Glutamatergic neuron (in vitro differentiated cells): Measurements from ENCODE around the gene FNTB. TPM values are rescaled to one million over a fixed set of nuclear protein-coding genes. Genes with fewer than 3 reads are reported as not detected.
A peak's percentile ranks its signal among the peaks of the same experiment; 100 is the strongest.

Experiments used
- DNase-seq: peaks from one replicate; pipeline ENCODE4 v3.0.0; 2022
- H3K27ac Mint-ChIP-seq: one replicate; pipeline ENCODE4 v1.8.0; 2020; ENCODE audit warnings: mild to moderate bottlenecking, mixed read lengths, inconsistent platforms; ENCODE audit not compliant: unreplicated experiment
- H3K27me3 Mint-ChIP-seq: one replicate; pipeline ENCODE4 v1.8.0; 2020; ENCODE audit warnings: mild to moderate bottlenecking, moderate library complexity, mixed read lengths, inconsistent platforms; ENCODE audit not compliant: unreplicated experiment
- H3K36me3 Mint-ChIP-seq: one replicate; pipeline ENCODE4 v1.8.0; 2020; ENCODE audit warnings: mild to moderate bottlenecking, mixed read lengths, inconsistent platforms; ENCODE audit not compliant: unreplicated experiment
- H3K4me1 Mint-ChIP-seq: one replicate; pipeline ENCODE4 v1.8.0; 2020; ENCODE audit warnings: mild to moderate bottlenecking, low read depth, mixed read lengths, inconsistent platforms; ENCODE audit not compliant: unreplicated experiment
- H3K4me3 Mint-ChIP-seq: one replicate; pipeline ENCODE4 v1.8.0; 2020; ENCODE audit warnings: mild to moderate bottlenecking, mixed read lengths, inconsistent platforms; ENCODE audit not compliant: unreplicated experiment
- H3K9me3 Mint-ChIP-seq: one replicate; pipeline ENCODE4 v1.8.0; 2020; ENCODE audit warnings: mild to moderate bottlenecking, moderate library complexity, mixed read lengths, inconsistent platforms; ENCODE audit not compliant: unreplicated experiment
- total RNA-seq: library from RNA; stranded (reverse); fragmentation: NEBNext Ultra II Directional; extraction: Animal tissue kit (Norgen Biotek cat#: 25700); gene quantifications from one replicate; pipeline ENCODE4 v1.2.1, GENCODE V29; 2021; ENCODE audit not compliant: unreplicated experiment
- TF ChIP-seq, protein P1 (sequence below): fragments of 200-600 bp; sonication (generic); IDR thresholded peaks from one replicate; pipeline ENCODE4 v1.5.0; 2021; ENCODE audit not compliant: partially characterized antibody, unreplicated experiment

Gene FNTB
- total RNA-seq, 1 donor from 2014 or later: 15.2 TPM

DNA sequence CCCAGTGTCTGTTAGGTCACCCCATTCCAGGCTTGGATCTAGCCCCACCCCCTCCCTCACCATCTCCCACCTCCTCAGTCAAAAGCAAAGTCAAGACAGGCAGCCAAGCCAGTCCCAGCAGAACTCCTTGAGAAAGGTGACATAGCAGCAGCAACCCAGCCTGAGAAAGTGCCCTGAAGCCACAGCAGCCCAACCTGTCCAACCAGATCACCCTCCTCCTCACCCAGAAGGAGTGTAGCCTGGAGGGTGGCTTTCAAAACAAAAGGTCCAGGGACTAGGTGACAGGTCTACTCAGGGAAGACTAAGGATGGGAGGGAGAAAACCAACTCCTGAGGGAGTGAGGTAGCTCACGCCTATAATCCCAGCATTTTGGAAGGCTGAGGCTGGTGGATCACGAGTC lies 19.7 kb upstream of the FNTB start:
- Mint-ChIP-seq H3K27me3 (peaks cover 10% of the 10 kb centered on the region), H3K4me3 (peak overlapping the region; percentile 47), H3K36me3 (peaks cover 4% of the 10 kb centered on the region), H3K9me3 (peaks cover 2% of the 10 kb centered on the region), H3K4me1 (peaks cover 25% of the 10 kb centered on the region), H3K27ac (no peak overlapping the region)
- DNase-seq: no peak
- TF ChIP-seq, protein P1, sequence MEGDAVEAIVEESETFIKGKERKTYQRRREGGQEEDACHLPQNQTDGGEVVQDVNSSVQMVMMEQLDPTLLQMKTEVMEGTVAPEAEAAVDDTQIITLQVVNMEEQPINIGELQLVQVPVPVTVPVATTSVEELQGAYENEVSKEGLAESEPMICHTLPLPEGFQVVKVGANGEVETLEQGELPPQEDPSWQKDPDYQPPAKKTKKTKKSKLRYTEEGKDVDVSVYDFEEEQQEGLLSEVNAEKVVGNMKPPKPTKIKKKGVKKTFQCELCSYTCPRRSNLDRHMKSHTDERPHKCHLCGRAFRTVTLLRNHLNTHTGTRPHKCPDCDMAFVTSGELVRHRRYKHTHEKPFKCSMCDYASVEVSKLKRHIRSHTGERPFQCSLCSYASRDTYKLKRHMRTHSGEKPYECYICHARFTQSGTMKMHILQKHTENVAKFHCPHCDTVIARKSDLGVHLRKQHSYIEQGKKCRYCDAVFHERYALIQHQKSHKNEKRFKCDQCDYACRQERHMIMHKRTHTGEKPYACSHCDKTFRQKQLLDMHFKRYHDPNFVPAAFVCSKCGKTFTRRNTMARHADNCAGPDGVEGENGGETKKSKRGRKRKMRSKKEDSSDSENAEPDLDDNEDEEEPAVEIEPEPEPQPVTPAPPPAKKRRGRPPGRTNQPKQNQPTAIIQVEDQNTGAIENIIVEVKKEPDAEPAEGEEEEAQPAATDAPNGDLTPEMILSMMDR: no peak

DNA sequence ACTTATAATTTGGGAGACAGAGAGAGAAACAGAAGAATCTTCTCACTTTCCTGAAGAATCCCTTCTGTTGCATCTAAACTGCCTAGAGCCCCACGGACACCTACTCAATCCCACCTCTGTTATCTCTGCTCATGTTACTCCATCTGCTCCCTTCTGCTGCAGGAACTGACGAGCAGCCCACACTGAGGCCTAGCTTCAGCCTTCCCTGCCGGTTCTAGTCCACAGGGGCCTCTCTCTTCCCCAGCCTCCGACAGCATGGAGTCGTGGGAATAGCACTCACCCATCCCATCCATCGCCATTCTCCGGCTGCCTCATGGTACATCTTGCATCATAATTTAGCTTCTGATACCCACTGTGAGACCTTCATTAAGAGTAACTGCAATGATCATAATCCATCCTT lies 18.5 kb upstream of the FNTB start:
- no peak for DNase-seq
- H3K4me3 Mint-ChIP-seq: peak overlapping the region; percentile 72
- peak overlapping the region; percentile 90 for H3K27ac Mint-ChIP-seq
- H3K36me3 Mint-ChIP-seq: peaks cover 4% of the 10 kb centered on the region
- peaks cover 2% of the 10 kb centered on the region for H3K9me3 Mint-ChIP-seq
- TF ChIP-seq, protein P1: no peak
- peaks cover 13% of the 10 kb centered on the region for H3K27me3 Mint-ChIP-seq
- H3K4me1 Mint-ChIP-seq: peaks cover 25% of the 10 kb centered on the region

DNA sequence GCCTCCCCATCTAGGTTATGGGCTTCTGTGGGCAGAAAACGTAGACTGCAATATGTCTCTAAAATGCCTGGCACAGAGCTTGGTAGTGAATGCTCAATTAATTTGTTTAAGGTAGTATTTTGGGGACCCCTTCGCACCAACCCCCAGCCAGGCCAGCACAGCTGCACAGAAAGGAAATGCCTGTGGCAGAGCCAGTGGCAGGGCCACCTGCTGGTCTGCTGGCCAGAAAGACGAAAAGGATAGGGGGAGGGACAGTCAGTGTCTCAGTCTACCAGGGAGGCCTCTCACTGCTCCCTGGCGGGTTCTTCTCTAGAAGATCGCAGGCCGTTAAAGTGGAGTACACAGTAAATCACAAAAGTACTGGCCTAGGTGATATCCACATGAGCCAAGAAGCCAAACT lies 18.0 kb upstream of the FNTB start:
- peaks cover 25% of the 10 kb centered on the region for H3K4me1 Mint-ChIP-seq
- peak overlapping the region; percentile 90 for H3K27ac Mint-ChIP-seq
- peak overlapping the region; percentile 72 for H3K4me3 Mint-ChIP-seq
- peaks cover 13% of the 10 kb centered on the region for H3K27me3 Mint-ChIP-seq
- H3K36me3 Mint-ChIP-seq: peaks cover 4% of the 10 kb centered on the region
- peaks cover 2% of the 10 kb centered on the region for H3K9me3 Mint-ChIP-seq
- no peak for DNase-seq
- TF ChIP-seq, protein P1: no peak

DNA sequence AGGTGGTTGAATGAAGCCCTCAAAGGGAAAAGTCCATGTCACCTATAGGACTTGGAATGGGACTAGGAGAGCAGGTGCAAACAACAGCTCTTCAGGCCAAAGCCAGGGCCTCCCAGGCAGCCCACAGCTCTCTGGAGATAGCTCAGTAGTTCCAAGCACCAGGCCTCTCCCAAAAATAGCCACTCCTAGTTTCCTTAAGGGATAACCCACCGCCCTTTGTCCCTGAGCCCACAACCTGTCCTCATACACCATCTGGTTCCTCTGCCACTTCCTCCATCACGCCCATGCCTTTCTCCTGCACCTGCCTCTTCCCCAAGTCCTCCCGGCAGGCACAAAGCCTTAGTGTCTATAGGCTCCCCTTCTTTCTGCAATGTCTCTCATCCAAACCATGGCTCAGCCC lies 16.7 kb upstream of the FNTB start:
- H3K9me3 Mint-ChIP-seq: peaks cover 2% of the 10 kb centered on the region
- peak overlapping the region; percentile 40 for H3K27ac Mint-ChIP-seq
- H3K27me3 Mint-ChIP-seq: peaks cover 13% of the 10 kb centered on the region
- DNase-seq: no peak
- peaks cover 25% of the 10 kb centered on the region for H3K4me1 Mint-ChIP-seq
- peaks cover 4% of the 10 kb centered on the region for H3K36me3 Mint-ChIP-seq
- TF ChIP-seq, protein P1: no peak
- H3K4me3 Mint-ChIP-seq: peak overlapping the region; percentile 84

DNA sequence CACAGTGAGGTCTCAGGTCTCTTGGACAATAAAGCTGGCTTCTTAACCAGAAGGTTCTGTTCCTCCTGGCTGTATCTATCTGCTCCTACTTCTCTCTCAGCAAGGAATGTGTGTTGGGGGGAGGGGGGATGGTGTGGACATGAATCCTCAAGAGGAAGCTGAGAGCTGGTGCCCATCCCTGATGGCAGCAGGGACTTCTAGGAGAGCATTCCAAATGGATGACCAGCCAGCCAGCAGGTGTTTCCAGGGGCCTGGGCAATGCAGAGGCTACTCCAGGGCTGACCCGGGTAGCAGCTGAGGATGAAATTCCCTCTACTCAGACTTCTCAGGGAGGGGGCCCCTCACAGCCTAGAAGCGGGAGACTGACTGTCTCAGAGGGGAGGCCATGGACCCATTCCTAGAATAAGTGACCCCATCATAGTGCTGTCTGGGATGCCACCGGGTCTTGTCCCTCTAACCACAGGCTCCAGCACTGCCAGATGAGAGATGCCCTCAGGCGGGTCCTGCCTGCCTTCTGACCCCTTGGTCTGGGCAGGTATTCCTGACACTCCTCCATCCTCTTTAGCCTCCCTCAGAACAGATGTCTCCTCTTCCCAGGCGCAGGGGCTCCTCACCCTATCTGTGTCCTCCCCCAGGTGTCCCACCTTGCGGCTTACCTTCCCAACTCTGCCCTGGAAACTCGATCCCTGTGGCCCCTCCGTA lies 15.8 kb upstream of the FNTB start:
- H3K27ac Mint-ChIP-seq: peak overlapping the region; percentile 53
- H3K36me3 Mint-ChIP-seq: peaks cover 4% of the 10 kb centered on the region
- peaks cover 22% of the 10 kb centered on the region for H3K4me1 Mint-ChIP-seq
- H3K9me3 Mint-ChIP-seq: peaks cover 2% of the 10 kb centered on the region
- no peak for DNase-seq
- TF ChIP-seq, protein P1: no peak
- peak overlapping the region; percentile 84 for H3K4me3 Mint-ChIP-seq
- peaks cover 13% of the 10 kb centered on the region for H3K27me3 Mint-ChIP-seq
